Osteocyte (in vitro differentiated cells): ENCODE results near the gene PGGT1B. TPM values are rescaled to one million over a fixed set of nuclear protein-coding genes. Genes with fewer than 3 reads are reported as not detected.
"Not testable (repeated sequence)": the region's sequence is repeated elsewhere in the genome, so short reads cannot be mapped to it uniquely, and the experiment has no call there.

Source experiments
- DNase-seq: peaks from one replicate; pipeline ENCODE4 v3.0.0; 2021; ENCODE audit warnings: mixed read lengths; ENCODE audit not compliant: unreplicated experiment; ENCODE audit errors: extremely low spot score
- H3K27ac Mint-ChIP-seq: one replicate; pipeline ENCODE4 v1.8.0; 2021; ENCODE audit warnings: mild to moderate bottlenecking, mixed read lengths; ENCODE audit not compliant: unreplicated experiment
- H3K27me3 Mint-ChIP-seq: one replicate; pipeline ENCODE4 v1.8.0; 2021; ENCODE audit warnings: mixed read lengths; ENCODE audit not compliant: unreplicated experiment
- H3K36me3 Mint-ChIP-seq: one replicate; pipeline ENCODE4 v1.8.0; 2021; ENCODE audit warnings: mixed read lengths; ENCODE audit not compliant: unreplicated experiment
- H3K4me1 Mint-ChIP-seq: one replicate; pipeline ENCODE4 v1.8.0; 2021; ENCODE audit warnings: mixed read lengths; ENCODE audit not compliant: unreplicated experiment
- H3K4me3 Mint-ChIP-seq: one replicate; pipeline ENCODE4 v1.8.0; 2021; ENCODE audit warnings: mild to moderate bottlenecking, moderate library complexity, mixed read lengths; ENCODE audit not compliant: unreplicated experiment
- H3K9me3 Mint-ChIP-seq: one replicate; pipeline ENCODE4 v1.8.0; 2021; ENCODE audit warnings: mixed read lengths; ENCODE audit not compliant: unreplicated experiment
- CTCF ChIP-seq: fragments of 200-600 bp; sonication (generic); IDR thresholded peaks from 2 replicates; pipeline ENCODE4 v1.5.0; 2021; ENCODE audit warnings: antibody characterized with exemption, mild to moderate bottlenecking, moderate library complexity
- total RNA-seq: library from RNA; stranded (reverse); gene quantifications from 2 replicates; pipeline ENCODE4 v1.2.1, GENCODE V29; 2021

The PGGT1B gene
- total RNA-seq, 1 donor from 2014 or later, result 42.6 TPM

- no peaks in the 10 kb centered on the region for H3K9me3 Mint-ChIP-seq
- no peaks in the 10 kb centered on the region for H3K27me3 Mint-ChIP-seq
- peak overlapping the region; percentile 97 for H3K27ac Mint-ChIP-seq
- no peak for DNase-seq
- TF ChIP-seq CTCF, result no peak
- H3K4me1 Mint-ChIP-seq, result peaks cover 30% of the 10 kb centered on the region
- peaks cover 5% of the 10 kb centered on the region for H3K36me3 Mint-ChIP-seq
- peak overlapping the region; percentile 95 for H3K4me3 Mint-ChIP-seq
These were observed 711 bp downstream of the PGGT1B start for GRCh38 chr5:115262011-115262320.

GRCh38 chr5:115260248-115260647 lies 2.4 kb downstream of the PGGT1B start:
- peaks cover 34% of the 10 kb centered on the region for H3K4me1 Mint-ChIP-seq
- H3K4me3 Mint-ChIP-seq, result no peak overlapping the region
- H3K27ac Mint-ChIP-seq, result no peak overlapping the region
- no peak for DNase-seq
- TF ChIP-seq CTCF, result no peak
- peaks cover 2% of the 10 kb centered on the region for H3K36me3 Mint-ChIP-seq
- H3K9me3 Mint-ChIP-seq, result no peaks in the 10 kb centered on the region
- no peaks in the 10 kb centered on the region for H3K27me3 Mint-ChIP-seq

- H3K36me3 Mint-ChIP-seq, result no peaks in the 10 kb centered on the region
- no peaks in the 10 kb centered on the region for H3K27me3 Mint-ChIP-seq
- H3K4me1 Mint-ChIP-seq, result peaks cover 33% of the 10 kb centered on the region
- H3K4me3 Mint-ChIP-seq, result no peak overlapping the region
- no peak for DNase-seq
- no peaks in the 10 kb centered on the region for H3K9me3 Mint-ChIP-seq
- TF ChIP-seq CTCF, result no peak
- H3K27ac Mint-ChIP-seq, result no peak overlapping the region
These were observed 4.7 kb downstream of the PGGT1B start for GRCh38 chr5:115257981-115258380.

- H3K36me3 Mint-ChIP-seq, H3K4me1 Mint-ChIP-seq, H3K9me3 Mint-ChIP-seq, H3K27me3 Mint-ChIP-seq, H3K4me3 Mint-ChIP-seq, H3K27ac Mint-ChIP-seq, DNase-seq: not testable (repeated sequence)
These were observed 13.3 kb downstream of the PGGT1B start for GRCh38 chr5:115249379-115249778.

GRCh38 chr5:115246361-115246991 lies 16.2 kb downstream of the PGGT1B start:
- no peaks in the 10 kb centered on the region for H3K9me3 Mint-ChIP-seq
- peak; percentile 83 for TF ChIP-seq CTCF
- H3K27ac Mint-ChIP-seq, result no peak overlapping the region
- peaks cover 4% of the 10 kb centered on the region for H3K36me3 Mint-ChIP-seq
- DNase-seq, result no peak
- no peaks in the 10 kb centered on the region for H3K27me3 Mint-ChIP-seq
- H3K4me1 Mint-ChIP-seq, result no peaks in the 10 kb centered on the region
- H3K4me3 Mint-ChIP-seq, result no peak overlapping the region

- Mint-ChIP-seq H3K36me3 (peaks cover 11% of the 10 kb centered on the region), H3K9me3 (no peaks in the 10 kb centered on the region), H3K4me1 (no peaks in the 10 kb centered on the region), H3K4me3 (no peak overlapping the region), H3K27ac (no peak overlapping the region), H3K27me3 (no peaks in the 10 kb centered on the region)
- TF ChIP-seq CTCF, result no peak
- DNase-seq, result no peak
These were observed 19.3 kb downstream of the PGGT1B start for GRCh38 chr5:115243412-115243811.
